ENCODE results near the gene GRIK2.

The GRIK2 gene

DNA sequence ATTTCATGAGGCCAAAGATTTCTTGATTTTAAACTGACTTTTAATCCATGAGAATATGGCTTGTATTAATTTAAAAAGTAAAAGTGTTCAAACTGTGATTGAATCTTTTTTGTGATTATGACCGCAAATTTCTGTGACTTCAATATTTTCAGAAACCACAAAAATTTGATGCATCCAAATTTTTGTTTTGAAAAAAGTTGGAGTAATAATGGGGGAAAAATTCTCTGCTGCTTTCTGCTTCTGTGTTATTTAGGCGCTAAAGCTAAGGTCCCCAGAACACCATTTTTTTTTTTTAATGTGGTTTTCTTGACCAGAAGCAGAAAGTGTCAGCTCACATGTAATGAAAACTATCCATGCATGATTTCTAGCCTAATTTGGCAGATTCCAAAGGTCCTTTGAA is 65.3 kb downstream of the GRIK2 start:
- no peak for DNase-seq

DNA sequence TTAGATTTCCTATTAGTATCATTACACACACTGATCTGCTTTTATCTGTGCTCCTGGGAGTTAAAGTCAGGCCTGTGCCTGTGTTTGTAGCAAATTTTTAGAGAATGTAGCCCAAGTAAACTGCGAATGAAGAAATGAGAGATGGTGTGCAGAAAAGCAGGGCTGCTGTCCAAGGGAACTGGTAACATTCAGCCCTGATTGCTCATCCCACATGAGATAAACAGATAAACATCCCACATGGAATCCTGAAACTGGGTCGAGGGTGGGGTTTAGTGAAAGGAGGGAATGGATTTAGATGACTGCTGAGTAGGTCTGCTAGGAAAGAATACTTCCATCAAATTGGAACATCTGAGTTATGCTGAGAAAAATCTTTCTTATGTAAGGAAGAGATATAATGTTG is 69.1 kb downstream of the GRIK2 start:
- no peak for DNase-seq

DNA sequence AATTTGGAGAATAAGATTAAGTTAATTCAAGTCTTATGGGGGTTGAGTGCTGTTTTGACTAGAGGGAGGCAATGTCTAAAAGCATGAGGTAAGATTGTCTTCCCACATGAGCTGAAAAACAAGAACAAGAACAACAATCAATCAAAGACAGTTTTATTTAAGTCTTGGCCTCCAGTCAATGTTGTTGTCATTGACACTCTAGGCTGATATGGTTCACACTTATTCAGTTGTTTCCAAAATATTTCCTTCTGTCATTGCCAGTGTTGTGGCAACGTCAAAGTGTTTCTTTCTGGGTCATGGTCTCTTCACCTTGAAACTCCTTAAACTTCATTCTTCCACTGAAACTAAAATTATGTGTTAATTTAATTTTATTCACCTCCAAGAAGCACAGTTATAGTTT is 72.4 kb downstream of the GRIK2 start:
- DNase-seq = no peak

DNA sequence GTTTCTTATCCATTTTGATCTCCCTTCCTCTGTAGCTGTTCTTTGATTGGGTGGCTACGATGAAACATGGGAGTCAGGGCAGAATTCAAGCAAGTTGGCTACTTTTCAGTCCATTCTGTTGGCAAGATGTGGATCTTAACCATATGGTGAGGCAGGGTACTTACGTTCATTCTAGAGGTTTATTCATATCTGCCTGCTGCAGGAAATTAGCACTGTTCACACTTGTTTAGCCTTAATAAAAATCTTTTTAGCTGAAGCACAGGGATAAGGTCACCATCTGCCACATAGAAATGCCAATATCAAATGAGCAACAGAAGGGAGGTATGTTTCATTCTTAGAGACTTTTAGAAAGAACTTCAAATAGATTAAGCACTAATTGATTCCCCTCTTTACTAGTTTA is 83.9 kb downstream of the GRIK2 start:
- no peak for DNase-seq

DNA sequence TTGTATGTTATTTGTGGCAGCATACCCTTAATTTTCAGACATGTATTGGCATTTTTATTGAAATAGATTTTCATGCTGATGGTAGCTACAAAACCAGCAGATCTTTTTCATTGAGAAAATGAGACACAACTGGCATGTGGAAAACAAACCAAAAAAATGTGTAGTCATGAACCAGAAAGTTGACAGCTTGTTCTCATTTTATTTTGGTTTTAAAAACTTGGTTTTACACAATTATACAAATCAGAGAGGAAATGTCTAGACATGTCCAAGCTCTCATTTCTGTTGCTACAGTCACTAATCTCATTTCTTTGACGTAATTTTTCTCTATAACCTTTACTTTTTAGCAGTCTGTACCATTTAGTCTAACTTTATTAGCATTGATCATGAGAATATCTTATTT is 85.4 kb downstream of the GRIK2 start:
- no peak for DNase-seq

DNA sequence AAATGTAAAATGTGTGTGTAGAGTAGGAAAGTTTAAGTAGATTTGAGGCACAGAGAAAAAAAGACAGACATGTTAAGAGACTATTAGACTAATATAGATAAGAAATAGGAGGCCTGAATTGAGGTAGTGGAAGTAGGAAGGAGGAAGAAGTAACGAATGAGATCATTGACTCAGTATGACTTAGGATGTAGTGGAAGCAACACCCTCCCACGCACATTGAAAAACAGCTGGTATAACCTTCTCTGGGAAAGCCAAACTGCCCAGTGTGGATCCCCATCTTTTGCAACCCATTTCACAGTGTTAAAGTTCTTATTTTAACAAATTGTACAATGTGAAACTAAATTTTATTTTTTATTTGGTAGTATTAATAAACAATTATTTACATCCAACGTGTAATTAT is 89.1 kb downstream of the GRIK2 start:
- DNase-seq = no peak

DNA sequence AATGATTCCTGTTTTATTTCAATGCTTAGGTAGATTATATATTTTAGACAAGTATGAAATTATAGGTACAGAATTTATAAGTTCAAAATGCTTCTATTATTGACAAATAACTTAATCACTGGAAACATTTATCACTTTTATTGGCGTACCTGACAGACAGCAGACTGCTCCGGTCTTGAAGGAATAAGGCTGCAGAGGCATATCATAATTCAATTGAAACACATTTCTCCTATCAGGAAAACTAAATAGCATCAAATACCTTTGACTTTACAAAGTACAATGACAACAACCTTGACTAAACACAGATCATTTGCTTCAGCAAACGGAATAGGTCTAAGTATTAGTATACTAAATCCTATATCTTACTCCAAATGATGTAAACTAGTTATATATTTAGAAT is 91.3 kb downstream of the GRIK2 start:
- DNase-seq = no peak

DNA sequence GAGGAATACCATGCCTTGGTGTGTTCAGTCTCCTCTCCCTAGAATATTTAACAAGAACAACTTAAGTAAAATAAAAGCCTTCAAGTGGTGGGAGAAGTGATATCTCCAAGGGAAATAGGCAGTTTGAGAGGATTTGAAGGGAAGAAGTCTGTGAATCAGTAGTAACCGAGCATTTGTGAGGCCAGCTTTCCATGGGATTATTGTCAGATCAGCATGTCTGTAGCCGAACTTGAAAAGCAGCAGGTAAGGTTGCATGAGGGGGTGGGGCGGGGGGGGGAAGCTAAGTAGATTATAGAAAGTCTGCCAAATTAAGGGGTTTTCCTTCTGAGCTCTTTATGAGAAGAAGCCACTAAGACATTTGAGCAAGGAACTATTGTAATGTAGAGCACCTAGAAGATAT is 92.6 kb downstream of the GRIK2 start:
- no peak for DNase-seq

DNA sequence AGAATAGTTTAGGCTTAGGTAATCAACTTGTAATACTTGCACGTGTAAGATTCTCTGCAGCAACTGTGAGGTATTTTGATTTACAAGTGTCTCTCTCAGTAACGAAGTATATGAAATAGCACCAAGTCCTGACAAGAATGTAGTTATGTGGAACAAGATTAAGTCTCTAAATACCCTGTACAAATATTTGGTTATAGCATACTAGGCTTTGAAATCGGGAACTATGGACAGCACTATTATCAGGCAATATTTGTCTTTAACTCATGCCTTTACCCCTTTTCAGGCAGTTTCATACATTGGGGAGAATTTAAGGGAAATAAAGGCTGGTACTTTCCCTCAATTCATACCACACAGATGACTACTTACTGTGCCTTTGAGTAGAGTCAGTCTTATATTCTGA is 93.2 kb downstream of the GRIK2 start:
- no peak for DNase-seq

DNA sequence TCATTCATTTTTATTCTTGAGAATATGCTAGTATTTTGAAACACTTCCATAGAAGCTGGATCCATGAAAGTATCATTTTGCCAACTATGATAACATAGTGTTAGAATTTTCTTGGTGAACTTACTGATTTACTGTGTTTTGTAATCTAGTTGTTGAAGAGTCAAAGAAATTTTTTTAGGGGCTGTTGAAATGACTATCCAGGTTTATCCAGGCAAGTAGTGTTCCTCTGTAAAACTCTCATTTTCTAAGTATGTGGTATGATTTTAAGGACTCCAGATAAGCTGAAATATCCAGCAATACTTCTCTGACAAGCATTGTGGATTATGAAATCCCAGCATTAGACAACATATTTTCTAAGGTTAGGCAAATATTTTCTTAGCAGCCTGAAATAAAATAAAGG is 95.9 kb downstream of the GRIK2 start:
- DNase-seq = no peak

DNA sequence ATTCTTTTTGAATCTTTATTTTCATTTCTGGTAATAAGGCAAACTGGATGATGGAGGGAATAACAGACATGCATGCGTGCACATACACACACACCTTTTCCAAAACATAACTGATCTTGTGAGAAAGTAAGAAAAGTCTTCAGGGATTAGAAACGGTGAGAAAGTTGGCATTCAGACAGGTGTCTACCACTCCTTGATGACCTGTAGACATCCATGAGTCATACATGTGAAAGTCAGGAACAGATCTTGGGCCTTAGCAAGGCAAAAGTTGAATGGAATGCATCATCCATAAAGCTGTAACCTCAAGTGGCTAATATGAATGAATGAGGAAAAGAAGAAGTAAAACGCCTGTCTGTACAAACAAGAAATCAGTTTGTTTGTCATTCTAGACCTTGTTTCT is 97.3 kb downstream of the GRIK2 start:
- no peak for DNase-seq

DNA sequence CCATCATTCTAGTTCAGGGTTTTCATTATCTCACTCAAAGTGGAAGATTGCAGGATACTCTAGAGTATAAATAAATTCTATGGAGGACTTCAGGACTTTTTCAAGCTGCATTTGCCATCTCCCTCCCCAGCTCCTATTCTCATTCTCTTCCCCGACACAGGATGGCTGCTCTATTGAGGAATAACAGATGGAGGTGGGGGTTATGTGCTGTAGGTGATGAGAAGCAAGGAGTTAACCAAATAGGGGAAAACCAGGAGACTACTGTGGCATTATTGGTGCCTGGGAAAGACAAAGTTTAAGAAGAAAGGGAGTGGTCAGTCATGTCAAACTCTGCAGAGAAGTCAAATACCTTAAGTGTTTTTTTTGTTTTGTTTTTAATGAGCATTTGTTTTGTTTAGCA is 109.3 kb downstream of the GRIK2 start:
- no peak for DNase-seq

DNA sequence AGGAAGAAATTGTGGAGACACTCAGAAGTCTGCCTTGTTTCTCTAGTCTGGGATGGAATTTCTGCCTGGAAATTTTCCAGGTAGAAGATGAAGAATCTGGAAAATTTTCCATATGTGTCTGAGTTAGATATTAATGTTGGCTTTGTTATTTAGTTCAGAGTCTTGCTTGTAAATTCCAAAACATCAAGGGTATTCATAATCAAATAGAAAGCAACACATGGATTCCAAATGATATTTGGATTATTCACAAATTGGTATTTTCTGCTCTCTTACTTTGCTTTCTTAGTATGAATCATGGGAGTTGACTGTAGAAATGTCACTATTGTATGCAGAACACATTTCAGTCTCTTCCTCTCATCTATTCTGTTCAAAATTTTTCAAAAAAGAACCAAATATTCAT is 116.0 kb downstream of the GRIK2 start:
- no peak for DNase-seq

DNA sequence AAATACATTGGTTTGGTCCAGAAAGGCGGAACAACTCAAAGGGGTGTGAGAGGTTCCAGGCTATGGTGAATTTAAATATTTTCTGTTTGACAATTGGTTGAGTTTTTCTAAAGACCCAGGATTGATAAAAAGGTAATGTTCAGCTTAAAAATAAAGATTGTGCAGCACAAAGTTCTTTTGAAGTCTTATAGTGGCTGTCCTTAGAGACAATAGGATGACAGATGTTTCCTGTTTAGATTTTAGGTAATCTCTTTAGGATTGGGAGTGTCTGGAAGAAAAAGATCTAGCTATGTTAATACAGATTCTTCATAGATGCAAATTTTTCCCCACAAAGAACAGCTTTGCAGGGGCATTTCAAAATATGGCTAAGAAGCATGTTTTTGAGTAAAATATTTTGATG is 119.7 kb downstream of the GRIK2 start:
- DNase-seq = no peak

DNA sequence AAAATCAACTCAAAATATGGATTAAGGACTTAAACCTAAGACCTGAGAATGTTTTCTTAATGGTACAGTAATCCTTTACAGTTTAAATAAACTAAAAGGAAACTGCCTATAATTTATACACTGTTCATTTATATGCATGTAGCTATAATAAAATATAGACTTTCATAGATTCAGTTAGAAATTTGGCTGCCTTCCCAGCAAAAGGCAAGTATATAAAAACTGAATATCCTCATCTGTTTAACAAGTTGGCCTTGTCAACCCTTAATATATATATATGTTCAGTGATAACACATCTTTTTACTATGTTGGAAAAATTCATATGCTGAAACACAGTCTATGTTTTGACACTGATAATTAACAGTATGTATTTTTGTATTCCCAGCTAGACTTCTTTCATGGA is 123.1 kb downstream of the GRIK2 start:
- DNase-seq = no peak

DNA sequence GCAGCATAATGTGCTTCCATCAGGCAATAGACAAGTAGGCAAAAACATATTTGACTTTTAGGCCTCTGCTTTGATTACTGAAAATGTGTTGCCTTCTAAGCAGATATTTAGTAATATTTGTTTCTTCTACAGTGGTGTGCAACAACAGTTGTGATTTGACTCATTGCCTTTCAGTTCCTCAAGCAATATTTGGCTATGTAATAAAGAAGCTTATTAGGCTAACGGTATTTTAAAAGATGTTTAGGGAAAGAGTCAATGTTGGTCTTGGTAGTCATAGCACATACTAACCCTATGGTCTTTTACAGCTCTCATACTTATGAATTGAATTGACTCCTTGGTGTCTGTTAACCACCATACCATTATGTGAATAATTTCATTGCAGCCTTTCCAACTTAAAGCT is 124.1 kb downstream of the GRIK2 start:
- DNase-seq = no peak

DNA sequence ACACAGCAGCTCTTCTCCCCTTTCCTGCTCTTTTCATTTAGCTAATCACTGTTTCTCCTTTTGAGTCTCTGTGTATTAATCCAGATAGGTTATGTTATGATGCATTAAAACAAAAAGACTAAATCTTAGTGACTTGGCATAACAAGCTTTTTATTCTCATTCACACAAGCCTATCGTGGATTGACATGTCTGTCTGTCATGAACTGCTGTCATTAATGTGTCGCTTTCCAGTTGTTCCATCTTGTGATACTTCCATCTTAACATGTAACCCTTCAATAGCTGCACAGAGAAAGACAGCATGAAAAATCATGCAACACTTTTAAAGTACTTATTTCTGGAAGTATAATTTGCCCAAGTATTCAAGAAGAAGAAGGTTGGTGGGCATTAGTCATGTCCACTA is 128.7 kb downstream of the GRIK2 start:
- no peak for DNase-seq

DNA sequence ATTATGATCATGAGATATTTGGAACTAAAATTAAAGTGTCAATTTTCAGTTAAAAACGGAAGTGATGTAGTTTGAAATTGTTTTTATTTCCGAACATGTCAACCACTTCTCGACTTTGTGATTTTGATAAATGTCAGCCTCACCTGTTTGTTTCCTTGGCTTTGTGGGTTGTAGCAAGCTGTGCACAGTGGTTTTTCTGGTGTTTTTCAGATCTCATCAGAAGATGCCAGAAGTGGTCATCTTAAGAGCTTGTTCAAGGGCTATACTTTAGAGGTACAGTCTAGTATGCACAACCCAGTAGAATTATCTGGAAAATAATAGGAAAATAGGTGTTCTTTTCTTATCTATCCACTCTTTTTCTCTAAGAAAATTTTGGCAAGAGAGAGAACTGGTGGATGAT is 134.0 kb downstream of the GRIK2 start:
- no peak for DNase-seq

DNA sequence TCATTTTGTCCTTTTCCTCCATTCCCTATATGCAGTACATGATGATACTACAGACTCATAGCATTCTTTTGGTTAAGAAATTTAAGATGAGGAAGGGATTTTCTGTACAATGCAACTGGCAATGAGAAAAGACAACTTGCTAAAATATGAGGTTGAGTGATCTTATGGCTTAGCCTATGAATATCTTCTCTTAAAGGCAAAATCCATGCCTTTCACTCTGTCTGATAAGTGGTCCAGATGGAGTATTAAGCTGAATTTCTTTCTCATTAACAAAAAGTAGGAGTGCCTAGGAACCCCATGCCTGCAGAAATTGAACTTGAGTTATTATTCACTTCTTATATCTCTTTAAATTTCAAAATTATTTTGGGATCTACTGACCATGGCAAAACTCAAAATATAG is 135.3 kb downstream of the GRIK2 start:
- no peak for DNase-seq

DNA sequence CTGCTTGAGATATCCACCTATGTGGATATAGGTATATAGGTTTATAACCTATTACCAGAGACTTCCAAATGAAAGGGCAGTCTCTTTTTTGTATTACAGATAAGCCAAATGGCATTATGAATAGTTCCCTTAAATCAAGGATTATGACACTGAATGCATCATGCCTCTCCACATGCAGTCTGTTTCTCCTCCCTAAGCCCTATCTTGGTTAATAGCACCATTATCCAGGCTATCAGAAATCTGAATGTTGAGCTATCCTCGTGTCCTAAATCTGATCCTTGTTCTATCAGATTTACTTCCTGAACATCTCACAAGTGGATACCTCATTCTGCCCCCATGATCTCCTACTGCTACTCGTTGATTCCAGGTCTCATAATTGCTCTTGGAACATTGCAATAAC is 138.0 kb downstream of the GRIK2 start:
- no peak for DNase-seq

DNA sequence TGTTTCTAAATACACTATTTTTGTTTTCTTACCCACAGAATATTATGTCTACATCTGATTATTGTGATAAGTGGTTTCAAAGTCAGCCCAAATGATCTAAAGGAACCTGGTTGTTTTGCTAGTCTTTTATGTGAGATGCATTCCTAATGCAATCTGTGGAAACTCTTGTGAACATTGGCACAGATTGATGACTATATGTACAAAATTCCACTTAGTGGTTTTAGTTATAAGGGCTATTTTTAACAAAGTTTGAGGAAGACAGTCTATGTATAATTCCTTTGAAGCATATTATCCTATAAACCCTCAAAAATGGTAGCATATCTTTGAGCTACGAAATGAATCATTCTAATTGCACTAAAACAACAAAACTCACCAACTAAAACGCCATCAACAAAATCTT is 140.9 kb downstream of the GRIK2 start:
- no peak for DNase-seq

DNA sequence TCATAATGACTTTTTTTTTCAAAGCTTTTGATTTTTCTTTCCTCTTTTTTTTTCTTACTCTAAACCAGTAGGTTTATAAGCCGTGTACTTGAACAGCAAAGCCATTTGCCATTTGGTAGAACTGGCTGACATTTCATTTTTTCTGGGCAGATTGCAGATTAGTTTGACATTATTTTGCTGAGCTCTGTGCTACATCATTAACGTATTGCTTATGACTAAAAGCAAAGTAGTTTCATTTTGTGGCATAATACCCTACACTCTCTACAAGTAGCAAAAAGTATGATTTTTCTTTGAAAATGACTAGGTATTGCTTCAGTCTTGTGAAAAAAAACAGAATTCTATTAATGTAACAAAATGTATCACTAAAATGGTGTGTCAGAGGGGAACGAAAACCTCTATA is 141.3 kb downstream of the GRIK2 start:
- no peak for DNase-seq

DNA sequence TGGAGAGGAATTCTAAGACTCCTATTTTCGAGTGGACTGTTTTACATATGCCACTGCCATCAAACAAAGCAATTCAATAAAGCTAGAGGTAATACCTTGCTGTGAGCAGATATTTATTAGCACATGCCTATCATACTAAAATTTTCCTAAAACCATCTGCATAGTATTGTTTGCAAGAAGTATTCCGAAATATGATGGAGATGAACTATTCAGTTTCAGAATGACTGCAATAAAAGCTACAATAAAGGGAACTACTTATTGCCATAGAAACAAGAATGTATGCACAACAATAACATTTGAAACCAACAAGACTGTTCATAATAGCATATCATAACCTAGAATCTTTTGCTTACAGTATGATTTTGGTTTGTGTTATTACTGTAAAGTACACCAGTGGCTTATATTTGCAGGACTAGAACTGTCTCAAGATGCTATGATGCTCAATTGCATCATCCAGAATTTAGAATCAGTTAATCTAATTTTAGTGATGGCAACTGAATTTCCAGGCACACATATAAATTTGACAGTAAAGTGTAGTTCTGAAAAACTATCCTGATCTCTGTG is 144.3 kb downstream of the GRIK2 start:
- DNase-seq = no peak

DNA sequence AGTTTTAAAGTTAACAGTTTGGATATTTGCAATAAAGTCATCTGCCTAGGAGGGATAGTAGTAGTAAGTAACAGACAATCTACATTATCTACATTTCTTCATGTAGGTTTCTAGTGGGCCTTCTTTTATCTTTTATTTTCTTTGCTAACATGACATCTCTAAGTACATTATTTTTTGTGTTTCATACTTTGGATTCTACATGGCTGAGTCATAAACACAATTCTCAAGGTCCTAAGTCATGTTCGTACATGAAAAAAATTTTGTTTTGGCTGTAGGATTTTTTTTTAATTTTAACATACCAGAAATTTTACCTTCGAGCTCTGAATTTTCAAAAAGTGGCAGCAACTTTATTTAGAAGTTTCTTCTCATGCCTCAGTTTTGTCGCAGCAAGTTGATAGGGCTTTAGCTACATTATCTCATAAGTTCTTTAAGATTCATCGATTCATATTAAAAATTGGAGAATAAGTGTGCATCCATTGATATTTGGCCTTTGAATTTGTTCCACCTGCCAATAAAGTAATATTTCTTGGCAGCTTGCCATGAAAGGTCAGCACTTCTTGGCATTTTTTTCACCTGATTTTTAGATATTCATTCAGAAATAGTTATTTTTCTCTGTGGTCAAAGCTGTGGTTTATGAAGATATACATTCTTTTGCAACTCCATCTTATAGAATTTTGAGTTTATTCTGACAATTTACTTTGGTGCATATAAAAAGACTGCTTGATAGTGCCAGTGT is 146.2 kb downstream of the GRIK2 start:
- DNase-seq = no peak

DNA sequence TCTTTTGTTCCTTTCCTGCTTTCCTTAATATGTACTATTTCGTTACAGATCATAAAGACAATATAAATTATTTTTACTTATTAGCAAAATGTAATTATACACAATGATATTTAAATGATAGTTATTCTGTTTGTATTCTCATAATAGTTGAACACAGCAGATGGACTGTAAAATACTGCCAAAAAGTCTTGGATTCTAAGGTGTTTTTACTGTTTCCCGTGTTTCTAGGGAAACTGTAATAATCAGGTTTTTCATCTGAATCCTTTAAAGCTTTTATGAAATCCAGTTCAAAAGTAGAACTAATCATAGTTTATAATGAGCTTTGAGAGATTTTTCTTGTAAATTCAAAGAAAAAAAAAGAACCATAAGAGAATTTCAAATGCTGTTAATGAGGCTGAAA is 148.4 kb downstream of the GRIK2 start:
- no peak for DNase-seq
